HG03025 (cell line): Measurements from ENCODE around the gene CTCFL.

Experiments
- ATAC-seq: cut with Tn5 transposase; IDR thresholded peaks from one replicate; pipeline ENCODE4 v1.9.1; 2021; ENCODE audit warnings: mild to moderate bottlenecking, moderate library complexity; ENCODE audit not compliant: unreplicated experiment, low FRiP score

CTCFL gene

GRCh38 chr20:57469418-57470211 is 55.3 kb downstream of the CTCFL start:
- no peak for ATAC-seq

- ATAC-seq = no peak
These were observed 56.2 kb downstream of the CTCFL start for GRCh38 chr20:57468523-57469417.

GRCh38 chr20:57467742-57468141 is 57.2 kb downstream of the CTCFL start:
- no peak for ATAC-seq

- no peak for ATAC-seq
These were observed 59.0 kb downstream of the CTCFL start for GRCh38 chr20:57465943-57466342.

- ATAC-seq = no peak
These were observed 59.5 kb downstream of the CTCFL start for GRCh38 chr20:57465486-57465885.

- no peak for ATAC-seq
These were observed 60.2 kb downstream of the CTCFL start for GRCh38 chr20:57464642-57465211.

- ATAC-seq = no peak
These were observed 62.2 kb downstream of the CTCFL start for GRCh38 chr20:57462781-57463180.

GRCh38 chr20:57461726-57462125 is 63.2 kb downstream of the CTCFL start:
- no peak for ATAC-seq

GRCh38 chr20:57460781-57461465 is 64.0 kb downstream of the CTCFL start:
- no peak for ATAC-seq

GRCh38 chr20:57459897-57460296 is 65.0 kb downstream of the CTCFL start:
- ATAC-seq = no peak

GRCh38 chr20:57459278-57459677 is 65.7 kb downstream of the CTCFL start:
- ATAC-seq = no peak

GRCh38 chr20:57458400-57459160 is 66.4 kb downstream of the CTCFL start:
- ATAC-seq = no peak

- no peak for ATAC-seq
These were observed 67.5 kb downstream of the CTCFL start for GRCh38 chr20:57457243-57458095.

- ATAC-seq = no peak
These were observed 68.8 kb downstream of the CTCFL start for GRCh38 chr20:57456116-57456515.

- no peak for ATAC-seq
These were observed 69.6 kb downstream of the CTCFL start for GRCh38 chr20:57455386-57455785.

- ATAC-seq = no peak
These were observed 72.9 kb downstream of the CTCFL start for GRCh38 chr20:57451795-57452661.

- ATAC-seq = no peak
These were observed 73.5 kb downstream of the CTCFL start for GRCh38 chr20:57451431-57451794.

GRCh38 chr20:57450931-57451330 is 74.0 kb downstream of the CTCFL start:
- ATAC-seq = no peak
